Renal pelvis (tissue), 4 donors: ENCODE results near the gene AP3D1. TPM values are rescaled to one million over a fixed set of nuclear protein-coding genes. Genes with fewer than 3 reads are reported as not detected.

ENCODE experiments used
- DNase-seq: peaks from one replicate; pipeline ENCODE4 v3.0.0-alpha.2; 2013
- polyA plus RNA-seq, 3 donors: library from polyadenylated mRNA; unstranded; fragments of 120-200 nt; gene quantifications; one replicate each; pipeline ENCODE4 v1.2.1, GENCODE V29; 2013; ENCODE audit not compliant: insufficient read length in 3 of 3

Gene AP3D1
- polyA plus RNA-seq, 3 donors, result 116 to 131 (median 130) TPM

GRCh38 chr19:2186071-2186846 lies 34.9 kb upstream of the AP3D1 start:
- peak; percentile 60 for DNase-seq

DNA sequence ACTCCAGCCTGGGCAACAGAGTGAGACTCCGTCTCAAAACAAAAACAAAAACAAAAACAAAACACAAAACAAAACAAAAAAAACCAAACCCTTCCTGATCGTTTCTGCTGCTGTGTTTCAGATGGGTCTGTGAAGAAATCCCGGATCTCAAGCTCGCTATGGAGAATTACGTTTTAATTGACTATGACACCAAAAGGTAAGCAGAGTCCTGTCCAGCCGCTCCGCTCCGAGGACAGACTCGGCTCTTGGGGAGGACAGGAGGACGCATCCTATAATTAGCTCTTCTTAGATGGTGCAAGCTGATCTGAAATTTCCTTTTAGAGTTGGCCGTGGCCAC lies 34.3 kb upstream of the AP3D1 start:
- no peak for DNase-seq

DNA sequence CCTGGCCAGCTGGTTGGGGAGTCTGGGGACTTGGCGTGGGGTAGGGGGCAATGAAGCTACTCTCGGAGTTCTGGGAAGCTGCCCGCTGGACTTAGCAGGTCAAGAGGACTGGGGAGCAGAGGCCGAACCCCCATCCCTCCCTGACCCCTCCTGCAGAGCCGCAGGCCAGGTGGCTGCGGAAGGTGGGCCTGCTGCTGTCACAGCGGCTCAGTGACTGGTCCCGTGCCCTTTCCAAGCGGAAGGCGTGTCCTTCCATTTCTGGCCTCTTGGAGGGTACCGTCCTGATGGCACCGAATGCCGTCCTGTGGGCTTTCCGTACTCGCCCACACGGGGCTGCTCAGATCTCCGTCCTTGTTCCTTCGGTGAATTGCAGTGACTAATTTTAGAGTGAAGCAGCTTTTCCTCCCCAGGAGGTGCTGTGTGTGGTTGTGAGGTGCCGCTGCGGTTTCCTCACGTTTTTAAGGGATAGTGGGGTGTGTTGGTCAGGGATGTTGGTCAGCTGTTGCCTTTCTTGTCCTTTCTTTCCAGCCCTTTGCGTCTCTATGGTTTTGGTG lies 33.1 kb upstream of the AP3D1 start:
- DNase-seq, result no peak

DNA sequence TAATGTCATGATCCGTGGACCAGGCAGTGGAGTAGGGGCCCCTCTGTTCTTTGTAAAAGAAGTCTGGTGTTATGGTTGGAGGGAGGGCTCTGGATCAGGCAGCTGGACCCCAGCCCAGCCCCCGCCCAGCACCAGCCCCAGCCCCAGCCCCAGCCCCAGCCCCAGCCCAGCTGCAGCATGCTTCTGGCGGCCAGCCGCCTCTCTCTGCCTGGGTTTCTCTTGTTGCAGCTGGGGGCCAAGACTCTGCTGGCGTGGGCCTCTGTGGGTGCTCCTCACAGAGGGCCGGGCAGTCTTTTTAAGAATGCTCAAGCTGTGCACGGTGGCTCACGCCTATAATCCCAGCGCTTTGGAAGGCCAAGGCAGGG lies 30.2 kb upstream of the AP3D1 start:
- DNase-seq, result no peak

DNA sequence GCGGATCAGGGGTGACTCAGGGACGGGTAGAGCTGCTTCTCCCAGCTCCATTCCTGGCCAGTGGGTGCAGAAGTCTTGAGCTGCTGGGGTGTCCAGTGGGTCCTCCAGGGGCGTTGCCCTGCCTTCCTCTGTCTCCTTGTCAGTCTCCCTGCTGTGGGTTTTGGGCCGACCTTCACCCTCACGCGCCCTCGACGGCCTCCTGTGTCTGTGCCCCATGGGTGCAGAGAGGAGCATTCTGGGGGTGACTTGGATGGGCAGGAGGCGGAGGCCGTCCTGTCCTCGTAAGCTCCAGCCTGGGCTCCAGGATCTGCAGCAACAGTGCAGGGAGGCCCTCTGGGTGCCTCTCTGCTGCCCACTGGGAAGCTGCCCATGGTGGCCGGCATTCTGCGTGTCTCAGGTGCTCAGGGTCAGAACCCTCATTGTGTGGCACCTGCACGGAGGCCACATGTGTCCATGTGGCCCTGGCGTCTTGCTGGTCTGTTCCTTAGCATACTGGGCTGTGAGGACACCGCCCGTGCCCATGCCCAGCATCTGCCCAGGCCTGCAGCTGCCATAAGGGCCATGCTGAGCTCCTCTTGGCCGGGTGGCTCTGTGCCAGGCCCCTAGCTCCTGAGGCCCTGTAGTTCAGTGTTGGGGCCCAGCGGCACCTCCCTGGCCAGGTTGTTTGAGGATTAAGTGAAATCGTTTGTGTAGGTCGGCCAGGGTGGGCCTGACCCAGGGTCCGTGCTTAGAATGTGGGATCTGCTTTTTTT lies 29.7 kb upstream of the AP3D1 start:
- DNase-seq, result no peak

GRCh38 chr19:2180114-2180513 lies 28.7 kb upstream of the AP3D1 start:
- no peak for DNase-seq

- DNase-seq, result no peak
Observed at GRCh38 chr19:2179095-2179494, 27.7 kb upstream of the AP3D1 start.

DNA sequence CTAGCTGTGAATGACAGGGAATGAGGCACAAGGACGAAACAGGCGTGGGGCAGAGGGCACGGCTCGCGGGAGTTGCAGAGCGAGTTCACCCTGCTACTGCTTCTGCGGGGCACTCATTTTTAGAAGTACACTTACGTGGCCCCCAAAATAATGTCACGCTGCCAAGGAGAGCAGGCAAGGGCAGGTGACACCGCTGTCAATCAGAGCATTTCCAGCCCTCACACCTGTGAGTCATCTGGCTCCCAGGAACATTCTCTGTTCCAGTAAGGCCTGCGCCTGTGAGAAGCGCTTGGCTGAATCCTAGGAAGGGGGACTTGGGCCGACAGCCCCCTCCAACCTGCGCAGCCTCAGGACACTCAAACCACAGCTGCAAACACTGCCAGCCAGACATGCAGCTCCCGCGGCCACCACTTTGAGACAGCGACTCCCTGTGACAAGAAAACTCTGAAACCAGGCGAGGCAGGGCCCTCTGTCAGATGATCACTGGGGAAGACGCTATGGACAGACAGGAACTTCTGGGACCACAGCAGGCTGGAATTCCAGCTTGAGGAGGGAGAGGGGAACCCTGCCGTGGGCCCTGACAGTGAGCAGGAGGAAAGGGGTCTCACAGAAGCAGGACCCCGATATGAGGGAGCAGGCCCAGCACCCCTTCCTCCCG lies 25.1 kb upstream of the AP3D1 start:
- DNase-seq, result no peak

GRCh38 chr19:2175742-2176141 lies 24.4 kb upstream of the AP3D1 start:
- no peak for DNase-seq

GRCh38 chr19:2173767-2174577 lies 22.6 kb upstream of the AP3D1 start:
- DNase-seq, result no peak

DNA sequence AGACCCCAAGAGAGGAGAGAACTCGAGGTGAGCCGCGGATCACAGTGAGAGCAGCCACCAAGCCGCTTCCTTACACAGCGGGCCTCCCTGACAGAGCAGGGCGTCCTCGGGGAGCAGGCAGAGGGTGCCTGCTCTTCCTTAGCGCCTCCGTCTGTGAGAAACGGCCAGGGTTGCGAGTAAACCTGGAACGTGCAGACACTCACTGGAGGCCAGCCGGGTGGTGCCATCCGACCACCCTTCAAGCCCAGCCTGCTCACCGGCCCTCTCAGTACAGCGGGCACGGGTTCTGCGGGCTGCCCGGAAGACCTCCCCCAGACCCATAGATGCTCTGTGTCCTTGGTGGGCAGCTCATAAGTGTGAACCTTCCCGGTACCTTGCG lies 22.0 kb upstream of the AP3D1 start:
- DNase-seq, result no peak

DNA sequence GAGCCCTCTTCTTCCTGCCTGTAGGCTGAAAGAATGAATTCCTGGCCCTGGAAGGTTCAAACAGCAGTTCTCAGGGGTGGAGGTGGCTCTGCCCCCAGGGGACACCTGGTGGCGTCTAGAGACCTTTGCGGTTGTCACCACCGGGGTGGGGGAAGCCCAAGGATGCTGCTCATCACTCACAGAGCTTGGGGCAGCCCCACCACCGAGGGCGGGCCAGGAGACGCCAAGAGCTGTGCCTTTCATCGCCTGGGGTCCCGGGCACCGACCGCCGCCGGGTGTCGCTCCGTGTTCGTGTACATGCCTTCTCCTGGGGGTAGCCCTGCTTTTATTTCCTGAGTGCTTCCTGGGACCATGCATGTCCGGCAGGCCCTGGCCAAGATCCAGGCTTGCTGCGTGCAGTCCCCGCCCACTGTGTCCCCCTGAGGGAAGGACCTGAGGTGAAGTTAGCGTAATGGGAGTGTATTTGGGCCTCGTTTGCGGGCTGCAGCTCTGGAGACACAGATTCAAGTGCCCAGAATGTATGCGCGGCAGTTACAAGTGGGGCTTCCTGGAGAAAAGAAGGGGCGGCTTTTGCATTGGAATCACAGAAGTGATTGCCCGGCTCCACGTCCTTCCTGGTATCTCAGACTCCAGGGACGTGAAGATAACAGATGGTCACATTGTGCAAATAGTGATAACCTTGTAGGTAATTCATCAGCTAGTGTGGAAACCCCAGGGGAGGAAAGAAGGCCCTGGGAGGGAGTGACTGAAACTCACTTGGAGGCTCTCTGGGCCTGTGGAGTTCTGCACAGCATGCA lies 20.2 kb upstream of the AP3D1 start:
- no peak for DNase-seq

DNA sequence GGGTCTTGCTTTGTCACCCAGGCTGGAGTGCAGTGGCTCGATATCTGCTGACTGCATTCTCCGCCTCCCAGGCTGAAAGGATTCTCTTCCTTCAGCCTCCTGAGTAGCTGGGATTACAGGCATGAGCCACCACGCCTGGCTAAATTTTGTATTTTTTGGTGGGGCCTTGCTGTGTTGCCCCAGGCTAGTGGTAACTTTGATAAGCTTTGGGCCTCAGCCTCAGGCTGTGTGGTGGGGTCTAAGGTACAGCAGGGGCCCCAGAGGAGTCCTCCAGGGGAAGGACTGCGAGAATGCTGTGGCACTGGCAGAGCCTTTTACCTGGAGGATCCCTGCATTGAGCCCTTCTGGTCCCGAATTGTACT lies 19.6 kb upstream of the AP3D1 start:
- no peak for DNase-seq

DNA sequence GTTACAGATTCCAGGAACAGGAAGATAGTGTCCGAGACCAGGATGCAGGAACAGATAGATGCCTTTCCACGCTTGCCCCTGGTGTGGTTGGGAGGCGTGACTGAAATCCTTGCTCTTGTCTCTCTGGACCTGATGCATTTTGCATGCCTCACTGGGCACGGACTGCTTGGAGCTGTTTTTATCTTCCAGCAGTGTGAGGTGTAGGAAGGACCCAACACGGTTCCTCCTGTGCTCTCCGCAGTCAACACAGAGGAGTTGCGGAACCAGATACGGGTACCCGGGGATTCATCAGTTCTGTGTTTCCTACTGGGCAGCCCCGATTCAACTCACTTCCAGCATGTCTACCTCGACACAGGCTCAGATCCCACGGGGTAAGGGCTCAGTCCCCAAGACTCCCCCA lies 18.9 kb upstream of the AP3D1 start:
- DNase-seq, result no peak

- DNase-seq, result peak; percentile 85
Observed at GRCh38 chr19:2168619-2169424, 17.5 kb upstream of the AP3D1 start.

- DNase-seq, result no peak
Observed at GRCh38 chr19:2167896-2168618, 16.7 kb upstream of the AP3D1 start.

GRCh38 chr19:2166741-2167738 lies 15.7 kb upstream of the AP3D1 start:
- no peak for DNase-seq
